ENCODE data around the gene ZNF92. TPM values are rescaled to one million over a fixed set of nuclear protein-coding genes. Genes with fewer than 3 reads are reported as not detected.
"Not testable (repeated sequence)": the region's sequence is repeated elsewhere in the genome, so short reads cannot be mapped to it uniquely, and the experiment has no call there.

Gene ZNF92
- total RNA-seq, 1 experiment from 2014 or later: 9.4 TPM

DNA sequence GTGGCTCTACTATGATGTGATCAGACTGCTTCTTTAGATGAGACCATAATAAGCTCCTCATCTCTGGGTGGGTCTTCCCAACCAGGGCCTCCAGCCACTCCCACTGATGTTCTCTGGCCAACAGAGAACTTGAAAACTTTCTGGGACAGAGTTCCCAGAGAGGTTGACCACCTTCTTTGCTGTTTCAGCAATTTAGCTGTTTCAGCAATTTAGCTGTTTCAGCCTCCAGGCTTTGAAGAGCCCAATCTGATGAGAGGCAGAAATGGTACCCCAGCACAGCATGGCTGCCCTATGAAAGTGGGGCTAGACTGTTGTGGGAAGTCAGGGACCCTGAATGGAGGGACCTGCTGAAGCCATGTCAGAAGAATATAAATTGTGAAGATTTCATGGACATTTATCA lies 49.0 kb downstream of the ZNF92 start:
- Histone ChIP-seq H3K4me2 (ENCODE audit: low read length) (no peak overlapping the region), H3K9me3 (ENCODE audit: control insufficient read depth in 1 of 2, insufficient read depth in 1 of 2, low read depth in 1 of 2, low read length in 2 of 2) (no peaks in the 10 kb centered on the region), H3K9me2 (ENCODE audit: insufficient read depth) (no peaks in the 10 kb centered on the region), H4K20me1 (ENCODE audit: insufficient read depth) (no peaks in the 10 kb centered on the region), H3K79me2 (ENCODE audit: insufficient read depth, low read length) (no peaks in the 10 kb centered on the region), H3K4me3 (replicated peaks in 1 of 2; ENCODE audit: low read depth in 1 of 2, low read length in 2 of 2) (no peak overlapping the region), H2AFZ (ENCODE audit: low read depth, low read length, poor library complexity, severe bottlenecking) (no peak overlapping the region), H3K36me3 (ENCODE audit: control insufficient read depth in 1 of 2, insufficient read depth in 2 of 2, low read length in 2 of 2) (no peaks in the 10 kb centered on the region), H3K4me1 (ENCODE audit: control insufficient read depth in 1 of 2, insufficient read depth in 2 of 2, low read length in 2 of 2) (no peaks in the 10 kb centered on the region), H3K27me3 (ENCODE audit: insufficient read depth, low read length) (no peaks in the 10 kb centered on the region), H3K9ac (ENCODE audit: low read length) (no peak overlapping the region), H3K27ac (ENCODE audit: low read depth, low read length) (no peak overlapping the region)
- CTCF ChIA-PET: no interaction called here
- no peak for DNase-seq (ENCODE audit: low read depth, low spot score)
- intact Hi-C loops (cut with micrococcal nuclease): no loop called here
- POLR2A ChIA-PET: no interaction called here
- BruUV-seq (replicated peaks): no TSS peak
- TF ChIP-seq, protein P1, sequence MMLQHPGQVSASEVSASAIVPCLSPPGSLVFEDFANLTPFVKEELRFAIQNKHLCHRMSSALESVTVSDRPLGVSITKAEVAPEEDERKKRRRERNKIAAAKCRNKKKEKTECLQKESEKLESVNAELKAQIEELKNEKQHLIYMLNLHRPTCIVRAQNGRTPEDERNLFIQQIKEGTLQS (IDR thresholded peaks at IDR 0.05): no peak
- TF ChIP-seq FOSL1 (IDR thresholded peaks at IDR 0.05; ENCODE audit: low read depth) (no peak), POLR2AphosphoS5 (IDR thresholded peaks at IDR 0.05; ENCODE audit: low read depth, low read length) (no peak), CBX3 (IDR thresholded peaks at IDR 0.05; ENCODE audit: low read depth) (no peak), TCF7L2 (IDR thresholded peaks at IDR 0.05; ENCODE audit: borderline replicate concordance, extremely low read depth, insufficient read depth, insufficient read length) (no peak), JUND (IDR thresholded peaks at IDR 0.05) (no peak), SP1 (IDR thresholded peaks at IDR 0.05; ENCODE audit: low read depth) (no peak), EZH2phosphoT487 (IDR thresholded peaks at IDR 0.05; ENCODE audit: borderline replicate concordance) (no peak), CEBPB (IDR thresholded peaks at IDR 0.05; ENCODE audit: low read depth) (no peak), EGR1 (IDR thresholded peaks at IDR 0.05; ENCODE audit: low read depth) (no peak), SRF (IDR thresholded peaks at IDR 0.05; ENCODE audit: low read depth) (no peak), EZH2 (IDR thresholded peaks at IDR 0.05) (no peak)
- TF ChIP-seq, protein P2, sequence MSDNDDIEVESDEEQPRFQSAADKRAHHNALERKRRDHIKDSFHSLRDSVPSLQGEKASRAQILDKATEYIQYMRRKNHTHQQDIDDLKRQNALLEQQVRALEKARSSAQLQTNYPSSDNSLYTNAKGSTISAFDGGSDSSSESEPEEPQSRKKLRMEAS (IDR thresholded peaks at IDR 0.05): no peak
- TF ChIP-seq, protein P3, sequence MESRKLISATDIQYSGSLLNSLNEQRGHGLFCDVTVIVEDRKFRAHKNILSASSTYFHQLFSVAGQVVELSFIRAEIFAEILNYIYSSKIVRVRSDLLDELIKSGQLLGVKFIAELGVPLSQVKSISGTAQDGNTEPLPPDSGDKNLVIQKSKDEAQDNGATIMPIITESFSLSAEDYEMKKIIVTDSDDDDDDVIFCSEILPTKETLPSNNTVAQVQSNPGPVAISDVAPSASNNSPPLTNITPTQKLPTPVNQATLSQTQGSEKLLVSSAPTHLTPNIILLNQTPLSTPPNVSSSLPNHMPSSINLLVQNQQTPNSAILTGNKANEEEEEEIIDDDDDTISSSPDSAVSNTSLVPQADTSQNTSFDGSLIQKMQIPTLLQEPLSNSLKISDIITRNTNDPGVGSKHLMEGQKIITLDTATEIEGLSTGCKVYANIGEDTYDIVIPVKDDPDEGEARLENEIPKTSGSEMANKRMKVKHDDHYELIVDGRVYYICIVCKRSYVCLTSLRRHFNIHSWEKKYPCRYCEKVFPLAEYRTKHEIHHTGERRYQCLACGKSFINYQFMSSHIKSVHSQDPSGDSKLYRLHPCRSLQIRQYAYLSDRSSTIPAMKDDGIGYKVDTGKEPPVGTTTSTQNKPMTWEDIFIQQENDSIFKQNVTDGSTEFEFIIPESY (IDR thresholded peaks at IDR 0.05; ENCODE audit: extremely low read depth, insufficient replicate concordance, low read length): no peak
- RAD21 ChIA-PET (ENCODE audit: low non-redundant PET in 1 of 2, low total read pairs in 2 of 2, uncharacterized antibody in 2 of 2, unreplicated experiment in 2 of 2): no interaction called here
- ATAC-seq: no peak

DNA sequence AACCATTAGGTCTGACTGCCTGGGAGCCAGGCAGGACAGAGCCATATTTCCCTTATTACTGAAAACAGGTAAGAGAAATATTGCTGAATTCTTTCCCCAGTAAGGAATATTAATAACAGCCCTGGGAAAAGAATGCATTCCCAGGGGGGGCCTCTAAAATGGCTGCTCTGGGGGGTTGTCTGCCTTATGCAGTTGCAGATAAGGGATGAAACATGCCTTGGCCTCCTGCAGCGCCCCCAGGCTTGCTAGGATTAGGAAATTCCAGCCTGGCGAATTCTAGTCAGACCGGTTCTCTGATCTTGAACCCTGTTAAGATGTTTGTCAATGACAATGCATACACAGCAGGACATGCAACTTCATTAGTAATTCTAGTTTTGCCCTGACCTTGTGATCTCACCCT lies 49.6 kb downstream of the ZNF92 start:
- POLR2A ChIA-PET; H3K4me1 ChIP-seq (ENCODE audit: control insufficient read depth in 1 of 2, insufficient read depth in 2 of 2, low read length in 2 of 2); H3K4me3 ChIP-seq (replicated peaks in 1 of 2; ENCODE audit: low read depth in 1 of 2, low read length in 2 of 2); H2AFZ ChIP-seq (ENCODE audit: low read depth, low read length, poor library complexity, severe bottlenecking); H3K9me2 ChIP-seq (ENCODE audit: insufficient read depth); H3K79me2 ChIP-seq (ENCODE audit: insufficient read depth, low read length); H4K20me1 ChIP-seq (ENCODE audit: insufficient read depth); H3K36me3 ChIP-seq (ENCODE audit: control insufficient read depth in 1 of 2, insufficient read depth in 2 of 2, low read length in 2 of 2); ATAC-seq; intact Hi-C loops (cut with micrococcal nuclease); H3K27ac ChIP-seq (ENCODE audit: low read depth, low read length); H3K4me2 ChIP-seq (ENCODE audit: low read length); H3K27me3 ChIP-seq (ENCODE audit: insufficient read depth, low read length); H3K9ac ChIP-seq (ENCODE audit: low read length); RAD21 ChIA-PET (ENCODE audit: low non-redundant PET in 1 of 2, low total read pairs in 2 of 2, uncharacterized antibody in 2 of 2, unreplicated experiment in 2 of 2); H3K9me3 ChIP-seq (ENCODE audit: control insufficient read depth in 1 of 2, insufficient read depth in 1 of 2, low read depth in 1 of 2, low read length in 2 of 2); CTCF ChIA-PET; DNase-seq (ENCODE audit: low read depth, low spot score); BruUV-seq (replicated peaks): not testable (repeated sequence)

Data from HCT116 (cell line).